Colonic mucosa (tissue), 4 donors: ENCODE measurements around the gene CFAP54. TPM values are rescaled to one million over a fixed set of nuclear protein-coding genes. Genes with fewer than 3 reads are reported as not detected.

Source experiments
- DNase-seq: peaks from one replicate; pipeline ENCODE4 v3.0.0-alpha.2; 2020
- H3K27ac ChIP-seq: fragments of 200-600 bp; one replicate; pipeline ENCODE4 v1.8.0; 2021
- H3K27me3 ChIP-seq: fragments of 200-600 bp; one replicate; pipeline ENCODE4 v1.8.0; 2021
- H3K36me3 ChIP-seq: fragments of 200-600 bp; one replicate; pipeline ENCODE4 v1.8.0; 2021
- H3K4me1 ChIP-seq: fragments of 200-600 bp; one replicate; pipeline ENCODE4 v1.8.0; 2021; ENCODE audit warnings: mild to moderate bottlenecking
- H3K4me3 ChIP-seq: fragments of 200-600 bp; one replicate; pipeline ENCODE4 v1.8.0; 2021
- H3K9ac ChIP-seq, 2 donors: one replicate each; pipeline ENCODE4 v1.7.0; 2013; ENCODE audit warnings: control low read depth in 2 of 2, low read depth in 2 of 2, low read length in 2 of 2
- H3K9me3 ChIP-seq: fragments of 200-600 bp; one replicate; pipeline ENCODE4 v1.8.0; 2021
- intact Hi-C: fragments of 100-400 bp; cut with DNase I; formaldehyde crosslinking; loops from one replicate; pipeline ENCODE4 v1.14.1; 2022
- total RNA-seq, 2 donors: library from RNA; stranded (reverse); fragmentation: NEBNext Ultra II Directional in 1 of 2; extraction: Animal tissue kit (Norgen Biotek cat#: 25700) in 1 of 2; gene quantifications; one replicate each; pipeline ENCODE4 v1.2.1, GENCODE V29; 2021
- TF ChIP-seq, protein P1 (sequence below): fragments of 200-600 bp; IDR thresholded peaks from one replicate; pipeline ENCODE4 v1.8.0; 2022; ENCODE audit warnings: antibody characterized with exemption, mild to moderate bottlenecking
- donor health status: healthy.
- donor health status: DM: no; HTN: no; CAD: no.
- donor health status: DM: no; HTN: no; CAD: no.

Gene CFAP54
- total RNA-seq, 2 donors from 2014 or later, result 0.32 TPM

DNA sequence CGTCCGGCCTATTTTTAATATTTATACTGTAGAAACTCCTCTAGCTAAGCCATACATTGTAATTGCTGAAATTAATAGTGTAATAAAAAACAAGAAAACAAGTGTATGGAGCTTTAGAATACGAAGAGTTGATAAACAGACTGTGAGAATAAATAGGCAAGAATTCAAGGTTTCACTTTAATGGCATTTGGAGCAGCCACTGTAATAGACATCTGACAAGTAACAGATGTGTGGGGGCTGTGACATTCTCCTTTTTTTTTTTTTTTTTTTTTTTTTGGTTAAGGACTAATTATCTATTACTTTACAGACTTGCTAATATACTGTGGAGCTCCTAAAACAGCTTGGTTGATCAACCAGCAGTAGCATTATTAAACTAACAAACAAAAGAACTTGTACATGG is 42.1 kb upstream of the CFAP54 start:
- no peaks in the 10 kb centered on the region for H3K4me1 ChIP-seq
- H3K27me3 ChIP-seq, result no peaks in the 10 kb centered on the region
- H3K9me3 ChIP-seq, result no peaks in the 10 kb centered on the region
- intact Hi-C loops, result no loop called here
- no peak overlapping the region for H3K4me3 ChIP-seq
- no peaks in the 10 kb centered on the region for H3K36me3 ChIP-seq
- TF ChIP-seq, protein P1, sequence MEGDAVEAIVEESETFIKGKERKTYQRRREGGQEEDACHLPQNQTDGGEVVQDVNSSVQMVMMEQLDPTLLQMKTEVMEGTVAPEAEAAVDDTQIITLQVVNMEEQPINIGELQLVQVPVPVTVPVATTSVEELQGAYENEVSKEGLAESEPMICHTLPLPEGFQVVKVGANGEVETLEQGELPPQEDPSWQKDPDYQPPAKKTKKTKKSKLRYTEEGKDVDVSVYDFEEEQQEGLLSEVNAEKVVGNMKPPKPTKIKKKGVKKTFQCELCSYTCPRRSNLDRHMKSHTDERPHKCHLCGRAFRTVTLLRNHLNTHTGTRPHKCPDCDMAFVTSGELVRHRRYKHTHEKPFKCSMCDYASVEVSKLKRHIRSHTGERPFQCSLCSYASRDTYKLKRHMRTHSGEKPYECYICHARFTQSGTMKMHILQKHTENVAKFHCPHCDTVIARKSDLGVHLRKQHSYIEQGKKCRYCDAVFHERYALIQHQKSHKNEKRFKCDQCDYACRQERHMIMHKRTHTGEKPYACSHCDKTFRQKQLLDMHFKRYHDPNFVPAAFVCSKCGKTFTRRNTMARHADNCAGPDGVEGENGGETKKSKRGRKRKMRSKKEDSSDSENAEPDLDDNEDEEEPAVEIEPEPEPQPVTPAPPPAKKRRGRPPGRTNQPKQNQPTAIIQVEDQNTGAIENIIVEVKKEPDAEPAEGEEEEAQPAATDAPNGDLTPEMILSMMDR, result no peak
- H3K27ac ChIP-seq, result no peak overlapping the region
- no peak for DNase-seq
- H3K9ac ChIP-seq, result no peak overlapping the region

DNA sequence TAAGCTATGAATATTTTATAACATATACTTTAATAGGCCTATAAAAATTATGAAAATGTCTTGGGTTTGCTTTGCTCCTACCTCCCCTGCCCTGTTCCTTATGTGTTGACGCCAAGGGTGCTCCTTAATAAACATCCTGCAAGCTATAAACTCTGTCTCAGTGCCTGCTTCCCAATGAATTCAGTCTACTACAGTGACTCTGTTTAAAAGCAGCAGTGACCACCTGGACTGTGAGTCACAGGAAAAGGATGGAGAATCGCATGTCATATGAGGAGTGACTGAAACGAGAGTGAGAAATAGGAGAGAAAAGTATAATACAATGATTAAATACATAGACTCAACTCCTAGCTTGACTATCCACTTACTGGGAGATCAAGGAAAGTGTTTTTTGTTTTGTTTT is 41.1 kb upstream of the CFAP54 start:
- no peak overlapping the region for H3K4me3 ChIP-seq
- H3K9me3 ChIP-seq, result no peaks in the 10 kb centered on the region
- H3K4me1 ChIP-seq, result no peaks in the 10 kb centered on the region
- no peaks in the 10 kb centered on the region for H3K27me3 ChIP-seq
- TF ChIP-seq, protein P1, result no peak
- H3K27ac ChIP-seq, result no peak overlapping the region
- no peak overlapping the region for H3K9ac ChIP-seq
- no peaks in the 10 kb centered on the region for H3K36me3 ChIP-seq
- intact Hi-C loops, result no loop called here
- DNase-seq, result no peak

DNA sequence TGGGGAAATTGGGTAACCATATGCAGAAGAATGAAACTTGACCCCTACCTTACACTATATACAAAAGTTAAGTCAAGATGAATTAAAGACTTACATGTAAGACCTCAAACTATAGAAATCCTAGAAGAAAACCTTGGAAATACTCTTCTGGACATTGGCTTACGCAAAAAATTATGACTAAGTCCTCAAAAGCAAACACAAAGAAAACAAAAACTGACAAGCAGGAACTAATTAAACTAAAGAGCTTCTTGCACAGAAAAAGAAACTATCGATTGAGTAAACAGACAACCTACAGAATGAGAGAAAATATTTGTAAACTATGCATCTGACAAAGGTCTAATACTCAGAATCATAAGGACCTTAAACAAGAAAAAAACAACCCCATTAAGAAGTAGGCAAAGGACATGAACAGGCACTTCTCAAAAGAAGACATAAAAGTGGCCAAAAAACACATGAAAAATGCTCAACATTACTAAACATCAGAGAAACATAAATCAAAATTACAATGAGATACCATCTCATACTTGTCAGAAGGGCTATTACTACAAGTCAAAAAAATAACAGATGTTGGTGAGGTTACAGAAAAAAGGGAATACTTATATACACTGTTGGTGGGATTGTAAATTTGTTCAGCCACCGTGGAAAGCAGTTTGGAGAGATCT is 37.0 kb upstream of the CFAP54 start:
- no peaks in the 10 kb centered on the region for H3K9me3 ChIP-seq
- TF ChIP-seq, protein P1, result no peak
- H3K9ac ChIP-seq, result no peak overlapping the region
- DNase-seq, result no peak
- H3K4me3 ChIP-seq, result no peak overlapping the region
- intact Hi-C loops, result no loop called here
- no peaks in the 10 kb centered on the region for H3K4me1 ChIP-seq
- no peaks in the 10 kb centered on the region for H3K36me3 ChIP-seq
- H3K27me3 ChIP-seq, result no peaks in the 10 kb centered on the region
- H3K27ac ChIP-seq, result no peak overlapping the region

DNA sequence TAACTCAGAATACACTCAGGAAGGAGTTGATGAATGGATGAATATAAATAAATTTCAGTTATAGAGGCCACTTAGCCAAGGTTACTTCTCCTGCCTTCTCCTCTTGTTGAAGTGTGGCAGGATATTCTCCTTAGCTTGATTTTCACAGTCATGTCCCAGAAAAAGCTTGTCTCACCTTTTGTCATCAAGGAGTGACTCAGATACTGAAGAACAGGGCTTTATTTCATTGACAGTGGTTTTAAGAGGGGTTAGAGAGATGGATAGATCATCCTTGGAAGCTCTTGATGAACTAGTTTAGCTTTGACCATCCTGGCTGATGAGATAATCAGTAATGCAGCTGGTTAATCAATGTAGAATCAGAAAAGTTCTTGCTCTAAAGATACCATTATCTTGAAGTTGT is 35.0 kb upstream of the CFAP54 start:
- intact Hi-C loops, result no loop called here
- DNase-seq, result no peak
- Histone ChIP-seq H3K36me3 (no peaks in the 10 kb centered on the region), H3K9me3 (no peaks in the 10 kb centered on the region), H3K4me3 (no peak overlapping the region), H3K4me1 (no peaks in the 10 kb centered on the region), H3K27ac (no peak overlapping the region), H3K27me3 (no peaks in the 10 kb centered on the region), H3K9ac (no peak overlapping the region)
- TF ChIP-seq, protein P1, result no peak

DNA sequence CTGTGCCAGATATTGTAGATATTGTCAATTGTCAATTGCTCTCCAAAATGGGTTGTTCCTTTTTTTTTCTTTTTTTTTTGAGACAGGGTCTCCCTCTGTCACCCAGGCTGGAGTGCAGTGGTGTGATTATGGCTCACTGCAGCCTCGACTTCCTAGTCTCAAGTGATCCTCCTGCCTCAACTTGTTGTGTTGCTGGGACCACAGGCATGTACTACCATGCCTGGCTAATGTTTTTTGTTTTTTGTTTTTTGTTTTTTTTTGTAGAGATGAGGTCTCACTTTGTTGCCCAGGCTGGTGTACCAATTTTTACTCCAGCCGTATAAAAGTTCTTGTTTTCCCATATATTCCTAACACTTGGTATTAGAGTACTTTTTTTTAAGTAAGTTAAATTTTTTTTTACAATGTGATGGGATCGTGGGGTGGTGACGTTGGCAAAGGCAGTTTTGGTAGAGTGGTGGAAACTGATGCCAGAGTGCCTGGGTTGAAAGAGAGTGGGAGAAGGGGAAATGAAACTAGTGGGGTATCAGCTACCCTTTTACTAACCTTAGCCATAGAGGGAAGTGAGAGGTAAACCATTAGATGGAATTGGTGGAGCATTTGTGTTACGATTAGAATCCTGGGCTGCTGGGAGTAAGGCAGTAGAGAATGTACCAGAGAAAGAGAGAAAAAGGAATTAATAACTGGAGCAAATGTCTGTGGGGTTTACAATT is 33.0 kb upstream of the CFAP54 start:
- TF ChIP-seq, protein P1, result no peak
- intact Hi-C loops, result no loop called here
- Histone ChIP-seq H3K4me1 (no peaks in the 10 kb centered on the region), H3K27me3 (no peaks in the 10 kb centered on the region), H3K9me3 (no peaks in the 10 kb centered on the region), H3K4me3 (no peak overlapping the region), H3K9ac (no peak overlapping the region), H3K36me3 (no peaks in the 10 kb centered on the region), H3K27ac (no peak overlapping the region)
- DNase-seq, result no peak
